SKM-1 treated with dmso at 0.1 percent for 144 hours (cell line): ENCODE data around the gene MLX.
"Not testable (repeated sequence)": the region's sequence is repeated elsewhere in the genome, so short reads cannot be mapped to it uniquely, and the experiment has no call there.

Source experiments
- DNase-seq: peaks from one replicate; lab custom pipeline; 2025; ENCODE audit not compliant: unreplicated experiment; lab: John Stamatoyannopoulos, UW

The MLX gene

GRCh38 chr17:42577532-42578281, 10.8 kb downstream of the MLX start, which contains the start of gene PSMC3IP:
Gene PSMC3IP (minus strand): TSS chr17:42577729. CDS start chr17:42577686, 43 bp downstream.
- DNase-seq = peak; percentile 98

- peak; percentile 49 for DNase-seq
These were observed 11.5 kb downstream of the MLX start for GRCh38 chr17:42578282-42578869.

GRCh38 chr17:42579794-42580551, 13.1 kb downstream of the MLX start:
- no peak for DNase-seq

DNA sequence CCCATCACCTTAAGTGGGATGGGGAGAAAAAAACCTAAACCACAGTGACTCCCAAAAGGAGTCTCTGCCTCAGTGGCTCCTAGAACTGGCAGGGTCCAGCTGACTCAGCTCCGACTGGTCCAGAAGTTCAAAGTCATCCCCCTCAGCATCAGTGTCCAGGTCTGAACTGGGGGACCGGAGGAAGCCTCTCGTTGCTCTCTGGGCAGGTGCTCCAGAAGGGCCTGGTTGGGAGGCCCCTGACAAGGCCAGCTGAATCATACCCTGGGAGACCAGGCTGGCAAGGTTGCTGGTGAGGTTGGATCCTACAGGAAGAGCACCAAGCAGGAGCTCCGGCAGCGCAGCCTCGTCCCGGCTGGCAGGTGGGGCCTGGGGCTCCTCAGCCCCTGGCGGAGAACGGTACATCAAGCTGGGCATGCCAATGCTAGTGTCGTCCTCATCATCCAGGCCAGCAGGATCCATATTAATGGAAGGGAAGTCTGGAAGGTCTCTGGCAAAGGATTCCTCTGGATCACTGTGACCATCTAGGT, 14.9 kb downstream of the MLX start:
- no peak for DNase-seq

DNA sequence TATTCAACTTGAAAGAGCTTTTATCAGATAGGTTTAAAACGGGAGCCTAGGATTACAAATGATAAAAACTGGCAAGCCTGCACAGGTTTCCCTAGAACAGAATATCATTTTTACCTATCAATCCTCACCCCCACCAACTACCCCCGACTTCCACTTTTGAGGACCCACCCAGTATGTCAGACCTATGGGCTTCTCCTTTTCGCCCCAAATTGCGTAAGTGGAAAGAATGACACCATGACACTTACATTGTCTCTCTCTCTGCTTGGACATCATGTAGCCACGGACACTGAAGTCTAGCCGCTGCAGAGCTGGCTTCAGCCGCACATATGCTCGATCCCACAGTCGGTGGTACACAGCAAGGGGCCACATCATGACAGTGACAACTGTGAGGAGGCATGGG, 18.0 kb downstream of the MLX start:
- peak; percentile 36 for DNase-seq

GRCh38 chr17:42585353-42585752, 18.5 kb downstream of the MLX start:
- DNase-seq = peak; percentile 20

- no peak for DNase-seq
These were observed 19.8 kb downstream of the MLX start for GRCh38 chr17:42586514-42587230.

DNA sequence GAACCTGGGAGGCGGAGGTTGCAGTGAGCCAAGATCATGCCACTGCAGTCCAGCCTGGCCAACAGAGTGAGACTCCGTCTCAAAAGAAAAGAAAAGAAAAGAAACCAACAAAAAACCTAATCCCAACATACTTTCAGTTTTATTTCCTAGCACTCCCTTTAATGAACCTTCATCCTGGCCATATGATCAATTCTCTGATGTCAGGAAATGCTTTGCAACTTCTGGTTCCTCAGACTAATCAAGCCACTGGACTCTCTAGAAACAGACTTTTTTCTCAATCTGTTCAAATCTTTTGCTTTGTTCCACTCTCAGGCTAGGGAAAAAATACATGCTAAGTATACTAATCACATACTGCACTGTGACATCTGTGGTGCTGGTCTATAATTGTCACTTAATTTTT, 24.0 kb downstream of the MLX start:
- no peak for DNase-seq

GRCh38 chr17:42591411-42591810, 24.5 kb downstream of the MLX start:
- no peak for DNase-seq

DNA sequence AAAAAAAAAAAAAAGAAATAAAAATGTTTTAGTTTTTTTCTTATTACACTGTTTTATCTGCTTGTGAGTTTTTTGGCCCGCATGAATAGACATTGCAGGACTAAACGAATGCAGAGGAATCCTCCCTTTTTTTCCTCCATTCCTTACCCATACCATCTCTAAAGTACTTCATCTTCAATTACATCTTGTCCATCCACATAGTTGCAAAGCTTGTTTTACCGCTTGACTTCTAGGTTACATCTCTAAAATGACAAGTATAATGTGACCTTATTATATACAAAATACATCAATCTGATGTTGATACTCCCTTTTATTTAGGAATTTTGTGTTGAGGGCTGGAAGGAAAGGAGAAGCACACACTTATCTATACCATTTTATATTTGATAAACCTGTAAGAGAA, 29.5 kb downstream of the MLX start:
- no peak for DNase-seq

- no peak for DNase-seq
These were observed 32.0 kb downstream of the MLX start for GRCh38 chr17:42598905-42599304.

DNA sequence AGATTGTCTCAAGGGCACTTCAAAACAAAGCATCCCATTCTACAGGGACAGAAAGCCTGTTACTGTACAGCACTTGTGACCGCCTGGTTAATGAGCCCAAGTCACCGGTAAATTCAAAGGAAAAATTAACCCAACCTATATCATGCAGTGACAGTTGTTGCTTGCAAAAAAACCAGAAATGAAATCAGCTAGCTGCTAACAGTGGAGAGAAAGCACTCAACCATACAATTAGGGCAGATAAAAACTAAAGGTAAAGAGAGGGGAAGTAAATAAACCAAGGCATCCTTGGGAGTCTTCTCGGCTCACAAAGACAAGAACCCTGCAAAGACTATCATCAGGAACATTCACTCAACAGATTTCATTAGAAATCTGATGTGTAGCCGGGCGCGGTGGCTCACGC, 36.4 kb downstream of the MLX start:
- no peak for DNase-seq

GRCh38 chr17:42607769-42608168, 40.9 kb downstream of the MLX start:
- no peak for DNase-seq

GRCh38 chr17:42608305-42609181, 41.6 kb downstream of the MLX start:
- DNase-seq = no peak

- peak; percentile 99 for DNase-seq
These were observed 42.4 kb downstream of the MLX start, which contains the start of the genes RETREG3 and TUBG1 for GRCh38 chr17:42609182-42609813. Gene RETREG3 (minus strand): TSS chr17:42609374. CDS start chr17:42609324, 50 bp downstream. Gene TUBG1 (plus strand): TSS chr17:42609683. CDS start chr17:42609738, 55 bp downstream.

- not testable (repeated sequence) for DNase-seq
These were observed 43.2 kb downstream of the MLX start for GRCh38 chr17:42609814-42610801.

DNA sequence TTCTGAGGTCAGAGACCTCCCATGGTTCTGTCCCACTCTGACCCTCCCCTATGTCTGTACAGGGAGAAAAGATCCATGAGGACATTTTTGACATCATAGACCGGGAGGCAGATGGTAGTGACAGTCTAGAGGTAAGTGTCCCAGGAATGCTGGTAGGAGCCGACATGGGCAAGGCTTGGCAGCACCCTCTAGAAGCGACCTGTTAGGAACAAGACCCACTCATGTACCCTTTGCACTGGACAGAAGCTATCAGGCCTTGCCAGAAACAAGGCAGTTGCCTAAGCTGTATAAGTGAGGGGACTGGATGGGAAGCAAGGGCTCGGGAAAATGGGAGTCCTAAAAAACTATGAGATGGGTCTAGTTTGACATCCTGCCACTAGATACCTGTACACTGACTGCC, 45.1 kb downstream of the MLX start:
- DNase-seq = no peak

GRCh38 chr17:42613699-42614295, 46.9 kb downstream of the MLX start:
- DNase-seq = no peak
